ENCODE data around the gene TBXAS1.

TBXAS1 gene

DNA sequence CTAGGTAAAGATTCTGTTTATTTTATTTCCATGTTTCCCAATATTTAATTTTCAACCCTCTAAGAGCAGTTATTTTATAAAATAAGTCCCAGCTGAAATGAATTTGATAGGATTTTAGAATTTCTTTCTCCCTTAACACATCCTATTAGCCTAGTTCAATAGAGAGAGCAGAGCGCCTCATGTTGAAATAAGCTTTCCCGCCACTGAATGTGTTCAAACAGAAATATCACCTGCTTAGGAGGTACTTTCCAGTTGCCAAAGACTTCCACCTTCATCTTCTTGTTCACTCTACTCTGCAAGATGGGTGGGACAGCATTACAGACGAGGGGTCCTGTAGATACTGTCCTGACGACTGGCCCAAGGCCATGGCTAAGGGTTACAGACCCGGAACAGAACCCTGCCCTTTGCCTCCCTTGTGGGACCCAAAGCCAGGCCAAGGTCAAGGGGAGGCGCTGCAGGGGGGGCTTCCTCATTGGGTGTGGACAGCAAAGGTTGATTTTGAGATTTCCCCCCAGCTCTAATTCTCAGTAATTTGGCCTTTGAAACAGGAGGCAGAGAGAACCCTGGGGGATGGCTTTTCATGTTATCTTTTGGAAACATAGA, 171.7 kb downstream of the TBXAS1 start:
- no peak for DNase-seq (ENCODE audit: low spot score)

DNA sequence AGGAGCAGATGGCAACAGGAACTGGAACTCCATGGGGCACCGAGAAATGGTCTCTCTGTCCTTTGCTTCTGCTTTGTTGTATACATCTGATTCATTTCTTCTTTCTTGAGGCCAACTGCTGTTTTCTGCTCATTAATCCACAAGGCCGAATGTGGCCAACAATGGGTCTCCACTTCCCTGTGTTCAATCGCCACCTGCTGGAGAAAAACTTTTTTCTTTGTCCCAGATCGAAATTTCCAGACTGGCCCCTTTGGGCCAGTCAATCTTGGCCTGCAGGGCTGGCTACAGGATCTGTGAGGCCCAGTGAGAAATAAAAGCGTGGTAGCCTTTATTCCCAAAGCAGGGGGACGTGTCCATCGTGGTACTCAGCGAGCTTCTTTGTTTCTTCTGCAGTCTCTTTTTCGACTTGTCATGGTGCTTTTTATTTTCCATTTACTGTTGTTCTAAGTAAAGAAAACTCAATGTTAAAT, 174.9 kb downstream of the TBXAS1 start:
- DNase-seq (ENCODE audit: low spot score), result peak; percentile 26

DNA sequence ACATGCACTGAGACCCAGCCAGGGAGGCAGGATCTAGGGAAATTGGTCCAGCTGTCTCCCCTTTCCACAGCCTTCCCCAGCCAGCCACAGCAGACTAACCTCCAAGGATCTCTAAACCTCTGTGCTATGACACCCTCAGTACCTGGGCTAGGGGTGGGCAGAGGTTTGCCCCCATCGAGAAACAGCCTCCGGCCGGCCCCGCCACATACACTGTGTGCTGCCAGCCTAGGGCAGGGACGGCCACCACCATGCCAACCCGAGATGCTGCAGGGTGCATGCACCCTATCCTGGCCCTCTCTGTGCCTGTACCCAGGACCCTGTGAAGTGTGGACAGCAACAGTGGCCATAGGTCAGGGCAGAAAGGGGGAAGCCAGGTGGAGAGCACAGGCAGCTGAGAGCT, 175.6 kb downstream of the TBXAS1 start:
- DNase-seq (ENCODE audit: low spot score), result no peak

DNA sequence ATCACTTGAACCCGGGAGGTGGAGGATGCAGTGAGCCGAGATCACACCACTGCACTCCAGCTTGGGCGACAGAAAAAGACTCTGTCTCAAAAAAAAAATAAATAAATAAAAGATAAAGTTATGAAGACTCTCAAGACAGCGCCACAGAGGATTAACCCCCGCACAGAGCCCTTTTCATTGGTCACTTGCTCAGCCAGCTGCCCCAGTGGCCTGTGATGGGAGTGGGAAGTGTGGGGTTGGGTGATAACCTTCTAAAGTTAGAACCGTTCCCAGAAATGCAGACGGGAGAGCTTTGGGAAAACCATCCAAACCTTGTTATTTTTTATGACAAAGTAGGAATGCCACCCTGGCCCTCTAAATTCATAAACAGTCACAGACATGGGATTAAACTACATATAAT, 176.3 kb downstream of the TBXAS1 start:
- no peak for DNase-seq (ENCODE audit: low spot score)

DNA sequence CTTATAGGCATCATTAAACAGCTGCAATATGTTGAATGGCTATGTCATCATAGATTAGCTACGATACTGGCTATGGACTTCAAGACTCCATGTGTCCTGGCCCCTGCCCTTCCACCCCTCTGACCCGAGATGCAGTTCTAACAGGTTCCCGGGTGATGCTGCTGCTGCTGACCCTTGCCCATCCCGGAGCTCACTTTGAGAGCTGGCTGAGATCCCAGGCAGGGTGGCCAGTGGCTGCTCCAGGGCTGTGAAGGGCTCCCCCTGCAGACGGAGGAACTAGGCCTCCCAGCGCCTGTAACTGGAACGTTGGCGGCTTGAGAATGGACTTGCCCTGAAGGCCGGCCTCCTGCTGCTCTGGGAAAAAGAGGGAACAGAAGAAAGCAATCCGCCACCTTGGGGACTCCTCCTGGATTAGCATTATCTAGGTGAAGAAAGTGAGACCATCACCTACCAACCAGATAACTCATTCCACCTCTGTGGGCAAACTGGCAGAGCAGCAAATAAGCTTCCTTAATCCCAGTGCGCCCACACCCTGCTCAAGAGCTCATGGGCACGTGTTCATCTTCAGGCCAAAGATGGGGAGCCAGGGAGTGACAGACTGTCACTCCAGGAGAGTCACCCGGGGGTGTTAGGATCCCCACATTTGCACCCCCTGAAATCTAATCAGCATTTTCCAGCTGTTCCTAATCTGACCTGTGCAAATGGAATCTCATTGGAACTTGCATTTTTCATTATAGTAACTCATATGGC, 176.9 kb downstream of the TBXAS1 start:
- no peak for DNase-seq (ENCODE audit: low spot score)

DNA sequence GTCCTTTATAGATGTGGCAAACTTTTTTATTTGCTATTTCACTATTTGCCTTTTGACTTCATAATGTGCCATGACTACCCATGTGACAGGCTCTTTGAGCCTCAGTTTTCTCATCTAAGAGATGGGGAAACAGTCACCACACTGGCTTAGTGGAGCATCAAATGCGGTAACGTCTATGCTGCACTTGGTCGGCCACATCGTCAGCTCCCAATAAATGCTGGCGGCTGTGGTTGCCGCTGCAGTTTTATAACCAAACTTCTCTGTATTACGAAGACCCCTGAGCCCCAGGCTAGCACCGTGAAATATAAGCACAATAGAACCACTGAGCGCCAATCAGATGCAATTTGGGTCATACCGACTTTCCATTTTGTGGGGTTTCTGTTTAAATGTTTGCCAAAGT, 177.5 kb downstream of the TBXAS1 start:
- DNase-seq (ENCODE audit: low spot score), result no peak

DNA sequence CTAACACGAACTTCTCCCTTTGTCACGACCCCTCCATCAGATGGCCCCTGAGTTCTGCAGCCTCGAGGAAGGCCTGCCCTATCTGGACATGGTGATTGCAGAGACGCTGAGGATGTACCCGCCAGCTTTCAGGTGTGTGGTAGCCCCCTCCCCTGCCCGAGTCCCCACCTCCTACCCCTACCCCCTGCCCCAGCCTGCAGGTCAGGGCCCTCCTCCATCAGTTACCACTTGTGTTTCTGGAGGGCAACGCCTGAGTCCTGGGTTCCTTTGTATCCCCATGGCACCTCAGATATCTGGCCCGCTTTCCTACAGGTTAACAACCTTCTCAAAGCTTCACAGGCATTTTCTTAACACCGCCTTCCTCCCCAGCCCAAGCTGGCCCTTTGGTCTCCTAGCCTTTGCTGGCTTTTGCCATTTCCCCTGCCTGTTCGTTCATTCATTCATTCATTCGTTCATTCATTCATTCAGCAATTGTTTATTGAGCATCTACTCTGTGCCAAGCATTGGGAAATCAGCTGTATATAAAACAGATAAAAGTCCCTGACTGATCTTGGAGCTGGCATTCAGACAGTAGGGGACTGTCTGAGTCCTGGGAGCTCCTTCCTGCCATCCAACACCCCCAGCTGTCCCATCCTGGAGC, 178.1 kb downstream of the TBXAS1 start:
- no peak for DNase-seq (ENCODE audit: low spot score)

DNA sequence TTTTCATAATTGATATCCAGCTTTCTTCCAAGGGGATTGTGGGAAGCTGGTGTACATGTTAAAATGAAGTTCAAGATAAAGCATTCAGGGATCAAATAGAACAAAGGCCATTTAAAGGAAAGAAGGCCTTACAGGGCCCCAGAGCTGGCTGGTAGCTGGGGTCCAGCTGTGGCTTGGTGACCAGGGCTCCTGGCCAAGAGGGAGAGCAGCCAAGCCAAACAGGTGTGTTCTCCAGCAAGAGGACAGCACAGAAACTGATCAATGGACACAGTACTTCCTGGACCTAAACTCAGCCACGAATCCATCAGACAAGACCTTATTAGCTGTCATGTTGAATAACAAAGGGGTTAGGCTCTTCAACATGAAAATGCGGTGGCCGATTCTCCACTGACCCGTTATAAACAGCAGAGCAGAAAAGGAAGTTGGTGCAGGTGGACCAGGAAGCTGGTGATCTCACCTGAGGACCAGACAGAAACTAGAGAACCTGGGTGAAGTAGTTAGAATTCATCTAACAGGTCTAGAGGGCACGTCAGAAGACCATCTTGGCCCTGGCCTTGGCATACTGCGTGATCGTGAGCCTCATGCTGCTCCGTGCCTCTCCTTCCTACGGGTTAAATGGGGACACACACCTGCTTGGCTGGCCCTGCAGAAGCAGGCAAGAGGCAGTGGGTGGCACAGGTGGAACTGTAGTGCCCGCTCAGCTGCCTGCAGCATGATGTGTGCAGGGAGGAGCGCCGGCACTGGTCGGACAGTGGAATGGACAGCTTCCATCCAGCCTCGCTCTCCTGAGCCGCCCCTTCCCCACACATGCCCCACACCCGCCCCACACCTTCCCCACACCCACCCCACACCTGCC, 179.9 kb downstream of the TBXAS1 start:
- DNase-seq (ENCODE audit: low spot score), result no peak

DNA sequence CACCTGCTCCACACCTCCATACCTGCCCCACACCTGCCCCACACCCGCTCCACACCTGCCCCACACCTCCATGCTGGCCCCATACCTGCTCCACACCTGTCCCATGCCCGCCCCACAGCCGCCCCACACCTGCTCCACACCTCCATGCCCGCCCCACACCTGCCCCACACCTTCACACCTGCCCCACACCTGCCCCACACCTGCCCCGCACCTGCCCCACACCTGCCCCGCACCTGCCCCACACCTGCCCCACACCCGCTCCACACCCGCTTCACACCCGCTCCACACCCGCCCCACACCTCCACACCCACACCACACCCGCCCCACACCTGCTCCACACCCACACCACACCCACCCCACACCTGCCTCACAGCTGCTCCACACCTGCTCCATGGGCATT, 180.7 kb downstream of the TBXAS1 start:
- DNase-seq (ENCODE audit: low spot score), result no peak

DNA sequence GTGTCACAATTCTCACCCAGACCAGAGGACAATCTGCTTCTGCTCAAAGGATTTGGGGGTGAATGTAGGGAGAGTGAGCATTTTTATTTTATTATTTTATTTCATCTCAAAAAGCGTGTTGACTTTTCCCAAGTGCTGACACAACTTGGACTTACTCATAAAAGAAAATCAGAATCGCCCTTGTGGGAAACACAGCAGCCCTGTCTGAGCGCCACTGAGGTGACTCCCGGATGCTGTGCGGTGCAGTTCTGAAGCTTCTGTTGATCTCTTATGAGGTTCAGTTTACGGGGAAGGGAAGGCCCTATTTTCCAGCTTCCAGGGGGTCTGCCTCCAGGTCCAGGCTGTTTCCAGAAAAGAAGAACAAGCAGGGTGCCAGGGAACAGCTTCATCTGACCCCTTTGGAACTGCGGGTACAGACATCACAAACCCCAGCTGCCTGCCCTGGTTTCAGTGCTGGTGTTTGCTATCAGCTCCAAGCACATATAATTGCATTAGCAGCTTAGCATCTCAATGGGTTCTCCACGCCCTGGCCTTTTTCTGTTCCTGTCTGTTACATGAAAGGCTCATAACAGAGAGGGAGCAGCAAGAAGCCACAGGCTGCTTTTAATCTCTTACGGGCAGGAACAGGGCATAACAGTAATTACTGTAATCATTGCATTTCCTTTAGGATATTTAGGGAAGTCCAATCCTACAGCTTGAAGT, 181.3 kb downstream of the TBXAS1 start:
- DNase-seq (ENCODE audit: low spot score), result no peak

DNA sequence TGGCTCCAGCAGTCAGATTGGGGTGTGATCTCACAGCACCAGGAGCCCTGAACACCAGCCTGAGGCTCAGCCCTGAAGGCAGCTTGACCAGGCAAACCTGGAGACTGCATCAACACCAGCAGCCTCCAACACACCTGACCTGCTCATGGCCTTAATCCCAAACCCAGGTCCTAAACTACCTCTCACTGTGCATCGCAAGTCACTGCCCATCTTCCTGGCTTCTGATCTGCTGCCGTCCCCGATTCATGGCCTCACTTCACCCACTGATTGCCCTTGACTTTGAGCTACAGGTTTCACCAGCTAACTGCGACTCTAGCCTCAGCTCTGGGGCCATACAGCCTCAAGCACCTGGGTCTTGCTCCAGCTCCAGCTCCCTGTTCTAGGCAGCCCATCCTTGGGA, 184.6 kb downstream of the TBXAS1 start:
- no peak for DNase-seq (ENCODE audit: low spot score)

DNA sequence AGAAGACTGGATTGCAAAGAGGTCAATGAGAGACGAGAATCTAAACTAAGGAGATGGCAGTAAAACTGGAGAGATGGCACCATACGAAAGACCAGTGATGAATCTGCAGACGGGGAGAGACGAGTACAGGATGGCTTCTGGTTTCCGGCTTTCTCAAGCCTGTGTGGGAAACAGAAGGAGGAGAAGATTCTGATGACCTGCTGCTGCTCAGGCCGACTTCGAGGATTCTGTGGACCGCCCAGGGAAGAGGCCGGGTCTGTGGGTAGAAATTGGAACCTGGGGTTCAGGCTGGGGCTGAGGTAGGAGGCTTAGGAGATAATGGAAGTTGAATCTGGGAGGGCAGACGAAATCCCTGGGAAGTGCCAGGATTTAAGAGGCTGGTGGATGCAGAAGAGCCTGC, 185.1 kb downstream of the TBXAS1 start:
- no peak for DNase-seq (ENCODE audit: low spot score)

DNA sequence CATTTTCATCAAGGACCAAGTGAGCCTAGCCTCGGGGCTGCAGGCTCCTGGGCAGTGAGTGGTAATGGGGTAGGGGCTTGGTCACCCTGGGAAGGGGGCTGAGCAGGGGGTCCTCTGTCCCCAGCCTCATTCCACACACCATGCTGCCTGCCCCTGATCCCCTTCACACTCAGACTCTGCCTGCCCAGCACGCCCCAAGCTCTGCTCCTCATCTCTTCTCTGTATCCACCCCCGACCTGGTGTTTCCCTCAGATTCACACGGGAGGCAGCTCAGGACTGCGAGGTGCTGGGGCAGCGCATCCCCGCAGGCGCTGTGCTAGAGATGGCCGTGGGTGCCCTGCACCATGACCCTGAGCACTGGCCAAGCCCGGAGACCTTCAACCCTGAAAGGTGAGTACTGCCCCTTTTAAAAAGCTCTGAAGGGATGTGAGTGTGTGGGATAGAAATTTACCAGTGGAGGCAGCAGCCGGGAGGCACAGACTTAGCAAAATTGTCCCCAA, 186.5 kb downstream of the TBXAS1 start:
- DNase-seq (ENCODE audit: low spot score), result no peak

DNA sequence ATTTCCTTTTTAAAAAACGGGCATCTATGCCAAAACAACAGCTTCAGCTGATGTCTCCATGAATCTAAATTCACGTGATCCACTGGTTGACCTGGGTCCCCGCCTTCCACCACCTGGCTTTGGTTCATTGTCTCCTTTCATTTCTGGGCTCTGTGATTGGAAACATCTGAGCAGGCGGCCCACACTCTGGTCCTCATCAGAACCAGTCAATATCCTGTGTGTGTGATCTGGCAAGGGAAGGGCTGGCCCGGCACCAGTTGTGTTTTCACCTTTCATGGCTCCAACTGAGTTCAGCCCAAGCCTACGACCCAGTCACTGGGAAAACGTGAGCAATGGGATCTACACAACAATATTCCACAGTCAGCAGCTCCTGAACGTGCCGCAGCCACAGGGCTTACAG, 187.5 kb downstream of the TBXAS1 start:
- DNase-seq (ENCODE audit: low spot score), result no peak

DNA sequence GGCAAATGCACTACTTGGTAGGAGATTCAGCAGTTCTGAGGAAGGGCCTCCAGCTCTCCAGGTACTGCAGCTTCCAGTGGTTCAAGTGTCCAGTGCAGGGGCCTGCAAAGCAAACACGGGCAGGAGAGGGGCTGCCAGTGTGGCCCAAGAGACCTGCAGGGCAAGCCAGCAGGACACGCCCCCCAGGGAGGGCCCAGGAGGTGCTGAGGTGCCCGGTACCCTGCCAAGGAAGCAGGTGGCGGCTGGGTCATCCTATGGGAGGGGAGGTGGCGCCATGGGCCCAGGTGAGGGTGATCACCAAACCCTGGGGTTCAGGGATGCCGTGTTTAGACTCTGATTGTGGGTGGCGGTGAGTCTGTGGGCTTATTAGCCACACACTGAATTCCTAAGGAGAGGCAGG, 188.0 kb downstream of the TBXAS1 start:
- DNase-seq (ENCODE audit: low spot score), result no peak

DNA sequence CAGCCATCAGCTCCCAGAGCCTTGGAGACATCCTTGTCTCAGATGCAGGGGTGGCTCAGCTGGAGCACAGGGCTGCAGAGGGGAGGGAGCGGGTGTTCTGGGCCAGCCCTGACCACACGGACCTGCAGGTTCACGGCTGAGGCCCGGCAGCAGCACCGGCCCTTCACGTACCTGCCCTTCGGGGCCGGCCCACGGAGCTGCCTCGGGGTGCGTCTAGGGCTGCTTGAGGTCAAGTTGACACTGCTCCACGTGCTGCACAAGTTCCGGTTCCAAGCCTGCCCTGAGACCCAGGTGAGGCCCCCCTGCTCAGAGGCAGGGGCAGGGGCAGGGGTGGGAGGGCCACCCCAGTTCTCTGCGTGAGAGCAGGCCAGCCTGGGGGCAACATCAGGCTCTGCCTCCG, 188.5 kb downstream of the TBXAS1 start:
- no peak for DNase-seq (ENCODE audit: low spot score)

DNA sequence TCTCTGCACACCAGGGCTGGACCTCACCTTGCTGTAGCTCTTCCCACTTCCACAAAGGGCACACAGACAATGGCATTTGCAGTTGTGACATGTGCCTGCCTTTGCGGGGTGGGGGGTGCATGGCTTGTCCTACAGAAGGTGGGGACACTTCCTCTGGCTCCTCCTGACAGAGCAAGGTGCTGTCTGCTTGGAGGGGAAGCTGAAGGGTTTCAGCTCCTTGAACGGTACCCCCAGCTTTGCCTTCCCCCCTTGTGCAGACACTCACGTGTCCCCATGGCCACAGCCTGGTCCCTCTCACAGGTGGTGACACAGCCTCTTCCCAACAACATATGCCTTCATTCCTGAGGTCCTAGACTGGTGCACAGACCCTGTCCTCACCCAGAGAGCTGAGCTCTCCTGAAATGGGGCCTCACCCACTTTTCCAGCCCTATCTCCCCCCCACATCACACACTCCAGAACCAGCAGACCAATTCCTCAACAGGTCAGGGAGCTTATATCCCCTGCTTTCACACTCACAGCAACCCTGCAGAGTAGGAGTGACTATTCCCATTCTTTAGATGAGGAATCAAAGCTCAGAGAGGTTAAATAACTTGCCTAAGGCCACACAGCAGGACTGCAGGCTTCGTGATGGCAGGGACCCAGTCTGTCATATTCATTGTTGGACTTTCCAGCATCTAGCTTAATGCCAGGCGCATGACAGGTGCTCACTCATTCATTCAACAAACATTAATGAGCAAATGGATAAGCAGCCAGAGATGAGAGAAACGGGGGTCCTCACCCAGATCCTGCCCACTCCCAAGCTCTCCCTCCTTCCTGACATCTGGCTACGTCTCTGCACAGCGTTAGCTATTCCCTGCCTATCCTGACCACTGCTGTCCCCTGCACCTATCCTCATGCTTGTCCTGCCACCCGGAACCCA, 189.3 kb downstream of the TBXAS1 start:
- no peak for DNase-seq (ENCODE audit: low spot score)

DNA sequence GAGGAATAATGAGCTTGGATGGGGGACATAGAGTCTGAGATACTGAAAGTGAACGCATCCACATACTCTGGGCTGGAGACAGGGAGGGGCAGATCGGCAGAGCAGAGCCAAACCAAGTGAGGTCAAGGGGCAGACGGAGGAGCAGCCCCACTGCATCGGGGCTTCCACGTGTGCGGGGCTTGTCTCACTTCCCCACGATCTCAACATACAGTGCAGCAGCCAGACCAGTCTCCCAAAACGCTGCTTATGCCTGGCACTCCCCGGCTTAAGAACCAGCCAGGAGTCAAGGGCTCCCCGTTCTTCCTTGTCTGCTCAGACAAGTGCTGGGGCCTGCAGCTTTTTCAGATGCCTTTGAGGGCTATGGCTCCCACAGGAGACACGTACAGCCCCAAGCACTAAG, 190.1 kb downstream of the TBXAS1 start:
- DNase-seq (ENCODE audit: low spot score), result no peak

DNA sequence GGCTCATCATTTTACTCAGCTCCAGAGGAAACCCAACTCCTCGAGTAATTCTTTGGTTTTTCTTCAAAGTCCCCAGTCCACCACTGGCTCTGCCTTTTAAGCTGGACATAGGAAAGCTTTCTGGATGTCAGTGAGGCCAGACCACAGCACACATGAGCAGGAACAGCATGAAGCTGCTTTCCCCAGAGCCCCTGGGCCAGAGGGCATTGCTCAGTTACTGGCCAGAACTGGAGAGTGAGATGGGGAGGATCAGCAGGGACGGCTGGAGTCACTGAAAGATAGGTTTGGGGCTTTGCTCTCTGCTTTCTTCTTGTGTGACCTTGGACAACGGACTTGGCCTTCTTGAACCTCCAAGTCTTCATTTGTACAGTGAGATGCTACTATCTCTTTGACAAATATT, 190.5 kb downstream of the TBXAS1 start:
- no peak for DNase-seq (ENCODE audit: low spot score)

DNA sequence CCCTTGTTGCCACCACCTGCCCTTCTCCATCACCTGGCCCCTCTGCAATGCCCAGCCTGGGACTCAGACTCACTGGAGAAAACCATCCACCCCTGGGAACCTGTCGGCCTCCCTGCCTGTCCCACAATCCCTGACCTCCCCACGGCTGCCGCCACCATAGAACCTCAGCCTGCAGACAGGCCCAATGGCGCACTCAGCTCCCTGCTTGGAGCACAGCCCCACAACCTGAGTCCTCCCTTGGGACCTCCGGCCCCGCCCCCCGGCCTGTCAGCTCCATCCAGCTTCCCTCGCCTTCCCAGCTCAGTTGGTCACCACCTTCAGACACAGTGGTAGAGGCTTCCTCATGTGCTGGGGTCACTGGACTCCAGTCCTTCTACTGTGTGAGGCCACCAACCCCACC, 192.5 kb downstream of the TBXAS1 start:
- DNase-seq (ENCODE audit: low spot score), result no peak

Measured in CD4-positive, alpha-beta T cell treated with Interleukin-15 for 4 hours (primary cell).